SW480 (cell line): ENCODE measurements around the gene LSAMP.

Experiments used
- DNase-seq: peaks from one replicate; pipeline ENCODE4 v3.0.0-alpha.2; 2016; ENCODE audit warnings: low spot score

LSAMP gene

DNA sequence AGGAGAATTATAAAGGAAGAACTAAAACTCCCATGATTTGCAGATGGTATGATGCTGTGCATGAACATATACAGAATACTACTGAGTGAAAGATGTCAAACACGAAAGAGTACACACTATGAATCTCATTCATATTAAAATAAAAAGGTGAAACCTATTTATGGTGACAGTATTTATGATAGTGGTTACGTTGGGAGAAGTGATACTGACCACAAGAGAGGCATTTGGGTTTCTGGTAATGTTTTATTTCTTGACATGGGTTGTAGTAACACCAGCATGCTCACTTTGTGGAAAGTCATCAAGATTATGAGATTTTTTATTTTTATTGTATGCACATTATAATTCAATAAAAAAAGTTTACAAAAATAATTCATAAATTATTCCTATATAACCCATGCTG lies 498.0 kb downstream of the LSAMP start:
- DNase-seq: no peak

- DNase-seq: no peak
Measured at GRCh38 chr3:115943579-115943978, 501.7 kb downstream of the LSAMP start.

GRCh38 chr3:115937054-115937453 lies 508.2 kb downstream of the LSAMP start:
- DNase-seq: peak; percentile 3

DNA sequence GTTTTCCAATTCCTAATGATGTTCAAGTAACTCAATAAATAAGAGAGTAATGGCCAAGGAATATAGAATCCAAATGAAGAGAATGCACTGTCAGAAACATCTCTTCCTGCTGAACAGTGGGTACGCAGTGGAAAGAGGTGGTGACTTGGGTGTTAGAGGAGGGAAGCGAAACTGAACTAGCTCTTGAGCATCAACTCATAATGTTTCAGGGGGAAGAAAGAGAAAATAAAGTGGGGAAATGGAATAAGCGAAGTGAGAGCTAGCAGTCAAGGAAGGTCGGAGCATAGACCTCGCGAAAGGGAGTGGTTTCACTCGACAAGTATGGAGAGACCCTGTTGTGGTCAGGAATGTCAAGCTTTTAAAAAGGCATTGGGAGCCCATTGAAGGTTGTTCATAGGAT lies 512.5 kb downstream of the LSAMP start:
- no peak for DNase-seq

DNA sequence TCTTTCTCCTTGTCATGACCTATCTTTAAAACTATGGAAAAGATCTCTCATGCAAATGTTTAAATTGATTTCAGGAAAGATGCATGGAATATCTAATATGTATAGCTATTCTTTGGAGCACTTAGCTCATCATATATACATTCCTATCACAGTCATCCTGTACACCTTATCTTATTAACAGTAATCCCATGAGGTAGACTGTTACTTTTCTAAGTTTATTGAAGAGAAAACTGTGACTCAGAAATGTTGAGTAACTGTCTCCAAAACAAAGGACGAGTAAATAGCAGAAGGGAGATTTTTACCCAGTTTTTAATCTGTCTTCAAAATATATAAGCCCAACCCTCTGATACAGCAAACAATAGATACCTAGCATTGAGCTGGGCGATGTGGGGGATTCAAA lies 513.7 kb downstream of the LSAMP start:
- no peak for DNase-seq

- DNase-seq: no peak
Measured at GRCh38 chr3:115930922-115931321, 514.4 kb downstream of the LSAMP start.

DNA sequence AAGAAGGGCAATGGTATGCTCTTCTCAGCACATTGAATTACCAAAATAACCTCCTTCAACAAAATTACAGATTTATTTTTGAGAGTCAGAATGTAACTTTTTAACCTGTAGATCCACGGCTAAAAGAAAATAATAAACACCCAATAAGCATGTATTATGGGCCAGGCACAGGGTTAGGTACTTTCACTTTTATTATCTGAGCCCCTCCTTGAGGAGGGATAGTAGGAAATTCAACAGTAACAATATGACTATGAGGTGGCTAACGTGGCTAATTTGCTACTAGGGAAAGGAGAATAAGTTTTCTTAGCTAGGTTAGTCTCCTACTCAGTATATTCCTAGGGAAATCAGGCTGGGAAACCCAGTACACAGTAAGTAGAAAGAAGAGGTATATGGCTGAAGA lies 515.1 kb downstream of the LSAMP start:
- DNase-seq: no peak

GRCh38 chr3:115928376-115928775 lies 516.9 kb downstream of the LSAMP start:
- DNase-seq: no peak

- no peak for DNase-seq
Measured at GRCh38 chr3:115927197-115927596, 518.1 kb downstream of the LSAMP start.

DNA sequence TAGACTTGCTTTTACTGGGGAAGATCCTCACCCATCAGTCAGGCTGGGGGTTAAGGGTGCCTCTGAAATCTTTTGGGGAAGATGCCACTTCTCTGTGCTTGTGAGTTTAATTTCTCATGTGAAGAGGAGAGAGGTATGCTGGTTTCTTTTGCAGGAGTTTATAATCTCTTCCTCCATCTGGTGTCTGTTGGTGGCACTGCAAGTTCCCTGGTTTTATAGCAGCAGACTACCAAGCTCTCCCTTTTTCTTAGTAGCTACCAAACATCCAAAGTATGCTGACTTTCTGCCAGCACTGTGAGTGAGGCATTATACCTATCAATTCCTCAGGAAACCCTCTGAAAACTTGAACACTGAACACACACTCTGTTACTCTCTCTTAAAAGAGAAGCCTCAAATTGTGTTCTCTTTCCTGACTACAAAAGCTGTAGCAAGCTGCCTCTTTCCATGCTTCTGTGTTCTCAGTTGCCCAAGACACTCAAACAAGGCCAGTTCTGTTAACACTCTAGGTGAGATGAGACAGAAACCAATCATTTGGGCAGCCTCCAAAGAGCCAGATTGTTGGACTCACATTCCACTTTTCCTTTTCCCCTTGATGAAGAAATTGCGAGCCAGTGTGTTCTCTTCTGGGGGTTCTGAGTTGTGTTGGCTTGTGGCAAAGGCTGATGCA lies 522.5 kb downstream of the LSAMP start:
- DNase-seq: peak; percentile 22

GRCh38 chr3:115921711-115922110 lies 523.6 kb downstream of the LSAMP start:
- DNase-seq: no peak

DNA sequence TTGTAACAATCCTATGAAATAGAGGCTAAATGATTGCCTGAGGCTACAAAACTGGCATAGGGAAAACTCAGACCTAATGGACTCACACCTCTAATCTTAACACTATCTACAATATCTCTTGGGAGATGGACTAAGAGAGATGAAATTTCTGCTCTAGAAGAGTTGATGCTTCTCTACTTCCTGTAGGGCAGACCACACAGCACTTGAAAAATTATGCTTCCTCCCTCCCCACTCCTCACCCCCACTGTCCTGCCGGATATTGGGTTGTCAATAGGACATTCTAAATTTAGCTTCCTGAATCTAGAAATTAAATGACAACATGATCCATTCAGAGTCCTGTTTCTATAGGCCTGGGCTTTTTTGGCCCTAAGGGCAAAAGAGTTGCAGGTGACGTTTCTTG lies 526.4 kb downstream of the LSAMP start:
- no peak for DNase-seq

DNA sequence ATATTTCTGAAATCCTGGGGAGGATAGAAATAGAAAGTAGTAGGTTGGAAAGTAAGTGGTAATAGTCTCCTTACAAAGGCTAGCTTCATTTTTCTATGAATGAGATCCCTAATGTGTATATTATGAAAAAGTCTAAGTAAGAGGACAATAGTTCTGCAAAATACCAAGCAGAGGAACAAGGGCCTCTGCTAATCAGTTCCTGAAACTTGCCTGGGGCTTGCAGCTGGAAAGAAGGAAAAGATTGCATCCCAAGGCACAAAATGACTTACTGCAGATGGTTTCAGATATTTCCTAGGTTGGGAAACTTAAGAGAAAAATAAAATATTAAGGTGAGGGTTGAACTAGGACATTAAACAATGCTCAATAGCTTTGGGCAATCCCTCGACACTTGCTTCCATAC lies 528.4 kb downstream of the LSAMP start:
- DNase-seq: no peak

DNA sequence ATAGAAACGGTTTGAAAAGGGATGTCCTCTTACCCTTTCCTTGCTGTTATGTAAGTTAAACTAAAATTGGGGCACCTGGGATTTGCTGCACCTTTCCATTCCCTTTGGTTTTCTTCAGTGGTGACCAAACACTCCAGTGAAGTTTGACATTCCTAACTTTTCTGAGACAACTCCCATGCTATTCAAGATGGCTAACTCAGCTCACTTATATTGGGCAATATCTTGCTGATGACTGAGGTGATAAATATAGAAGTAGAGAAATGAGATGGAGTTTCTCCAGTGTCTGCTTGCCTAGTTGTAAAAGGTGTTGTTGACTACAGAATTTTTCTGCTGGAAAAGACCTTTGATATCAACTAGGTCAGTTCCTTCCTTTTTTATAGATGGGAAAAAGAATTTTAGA lies 530.2 kb downstream of the LSAMP start:
- no peak for DNase-seq

DNA sequence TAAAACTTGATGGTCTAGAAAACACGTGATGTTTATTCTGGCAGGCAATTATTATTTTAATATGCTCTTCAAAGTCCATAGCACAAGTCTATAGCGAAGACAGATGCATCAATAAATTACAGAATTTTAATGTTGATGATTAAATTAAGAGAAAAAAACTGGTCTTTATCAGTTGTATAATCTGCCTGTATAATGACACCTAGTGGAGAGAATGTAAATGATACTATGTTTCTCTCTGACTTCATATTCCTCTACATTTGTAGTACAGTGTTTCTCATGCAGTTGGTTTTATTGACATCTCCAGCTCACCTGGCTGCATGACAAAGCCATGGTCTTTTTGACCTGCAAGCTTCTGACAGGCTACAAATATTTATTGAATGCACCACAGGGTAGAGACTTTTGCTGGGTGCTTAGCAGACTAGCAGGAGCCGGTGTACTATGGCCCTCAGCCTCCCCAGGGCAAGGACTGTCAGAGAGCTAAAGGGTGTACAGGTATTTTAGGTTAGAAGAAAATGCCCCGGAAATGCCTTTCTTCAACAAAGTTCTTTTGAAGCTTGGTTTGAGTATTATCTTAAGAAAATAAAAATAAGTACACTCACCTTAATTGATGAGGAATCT lies 532.1 kb downstream of the LSAMP start:
- peak; percentile 40 for DNase-seq

GRCh38 chr3:115912372-115912771 lies 532.9 kb downstream of the LSAMP start:
- no peak for DNase-seq

DNA sequence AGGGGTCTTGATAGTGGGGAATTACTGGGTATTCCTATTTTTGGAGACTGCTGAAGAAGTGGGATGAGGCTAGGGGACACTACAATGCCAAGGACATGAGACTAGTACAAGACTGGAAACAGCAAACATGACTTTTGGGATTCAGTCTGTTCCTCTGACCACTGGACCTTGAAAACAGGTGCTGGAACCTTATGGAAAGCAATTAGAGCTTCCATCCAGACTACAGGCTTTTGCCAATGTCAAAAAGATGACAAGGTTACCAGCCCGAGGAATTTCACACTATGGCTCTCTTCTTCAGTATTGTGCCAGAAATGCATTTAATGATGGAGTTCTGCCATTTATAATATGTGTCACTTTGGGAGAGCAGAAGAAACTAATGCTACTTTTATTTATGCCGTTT lies 539.4 kb downstream of the LSAMP start:
- DNase-seq: no peak

GRCh38 chr3:115903843-115904242 lies 541.4 kb downstream of the LSAMP start:
- no peak for DNase-seq

- DNase-seq: no peak
Measured at GRCh38 chr3:115901008-115901407, 544.3 kb downstream of the LSAMP start.

GRCh38 chr3:115899535-115899934 lies 545.8 kb downstream of the LSAMP start:
- DNase-seq: no peak

- DNase-seq: no peak
Measured at GRCh38 chr3:115898656-115899410, 546.5 kb downstream of the LSAMP start.

GRCh38 chr3:115891006-115891636 lies 554.2 kb downstream of the LSAMP start:
- DNase-seq: no peak

DNA sequence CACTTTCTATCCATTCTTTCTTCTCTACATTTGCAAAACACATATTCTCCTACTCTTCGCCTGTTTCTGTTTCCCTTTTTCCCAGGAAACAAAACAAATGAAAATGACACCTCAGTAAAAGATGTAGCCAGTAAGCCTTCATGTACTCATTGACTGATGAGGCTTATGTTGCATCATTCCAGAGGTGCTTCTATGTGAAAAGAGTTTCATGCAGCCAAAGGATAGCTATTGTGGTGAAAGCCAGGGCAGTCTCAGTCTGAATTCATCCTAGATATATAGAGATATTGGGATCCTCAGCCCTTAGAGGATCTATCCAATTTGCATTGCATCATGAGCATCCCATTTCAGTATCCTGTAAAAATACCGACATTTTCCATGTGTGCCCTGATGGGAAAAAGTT lies 554.7 kb downstream of the LSAMP start:
- DNase-seq: no peak
